SK-N-MC (cell line): ENCODE results near the gene TMEM106C.

ENCODE experiments used
- DNase-seq: peaks from one replicate; pipeline ENCODE4 v3.0.0-alpha.2; 2011; ENCODE audit warnings: low read depth, low spot score
- H3K27ac ChIP-seq: fragments of 200-600 bp; sonication (generic); 2 replicates; pipeline ENCODE4 v1.5.1; 2016; ENCODE audit warnings: mixed run types
- H3K36me3 ChIP-seq: fragments of 200-600 bp; sonication (generic); 2 replicates; pipeline ENCODE4 v1.6.1; 2017; ENCODE audit warnings: antibody characterized with exemption, low read length, mixed read lengths; ENCODE audit not compliant: insufficient read depth
- H3K4me3 ChIP-seq: fragments of 200-600 bp; sonication (generic); 2 replicates; pipeline ENCODE4 v1.5.1; 2016
- H3K9ac ChIP-seq: fragments of 200-600 bp; sonication (generic); 2 replicates; pipeline ENCODE4 v1.8.0; 2017; ENCODE audit warnings: mixed run types, mixed read lengths; ENCODE audit not compliant: insufficient read length
- H3K9me3 ChIP-seq: fragments of 200-600 bp; sonication (generic); 2 replicates; pipeline ENCODE4 v1.6.1; 2017; ENCODE audit warnings: low read depth, mild to moderate bottlenecking, antibody characterized with exemption, low read length, moderate library complexity, mixed read lengths
- EZH2 ChIP-seq: fragments of 200-600 bp; sonication (generic); IDR thresholded peaks from one replicate; pipeline ENCODE4 v1.6.1; 2017; ENCODE audit warnings: antibody characterized with exemption
- FOXP2 ChIP-seq: optimal IDR thresholded peaks from 2 replicates; pipeline ENCODE3; 2011; ENCODE audit warnings: mild to moderate bottlenecking, moderate library complexity; ENCODE audit not compliant: insufficient read depth; ENCODE audit errors: extremely low read length, control extremely low read depth
- POLR2AphosphoS5 ChIP-seq: IDR thresholded peaks from 2 replicates; pipeline ENCODE4 v1.6.1; 2012; ENCODE audit warnings: mild to moderate bottlenecking, low read depth, low read length, borderline replicate concordance

TMEM106C gene

DNA sequence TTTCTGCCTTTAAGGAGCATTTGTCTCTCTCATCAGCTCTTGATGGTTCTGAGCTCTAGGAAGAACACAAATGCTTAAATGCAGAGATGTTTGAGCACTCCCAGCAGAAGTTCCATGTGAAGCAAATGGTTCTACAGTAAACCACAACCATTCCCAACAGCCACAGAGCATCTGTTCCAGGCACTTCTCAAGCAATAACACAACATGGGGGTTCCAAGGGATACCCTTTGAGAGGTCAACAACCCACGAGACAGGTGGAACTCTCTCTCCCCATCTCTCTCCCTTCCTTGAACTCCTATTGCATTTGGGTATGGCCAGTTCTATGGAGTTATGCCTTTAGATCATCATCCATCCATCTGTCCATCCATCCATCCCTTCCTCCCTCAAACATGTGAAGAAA lies 46.1 kb downstream of the TMEM106C start:
- Histone ChIP-seq H3K9ac (no peak overlapping the region), H3K9me3 (no peaks in the 10 kb centered on the region), H3K36me3 (no peaks in the 10 kb centered on the region), H3K27ac (no peak overlapping the region), H3K4me3 (no peak overlapping the region)
- no peak for DNase-seq
- no peak for TF ChIP-seq FOXP2
- no peak for TF ChIP-seq EZH2
- no peak for TF ChIP-seq POLR2AphosphoS5

DNA sequence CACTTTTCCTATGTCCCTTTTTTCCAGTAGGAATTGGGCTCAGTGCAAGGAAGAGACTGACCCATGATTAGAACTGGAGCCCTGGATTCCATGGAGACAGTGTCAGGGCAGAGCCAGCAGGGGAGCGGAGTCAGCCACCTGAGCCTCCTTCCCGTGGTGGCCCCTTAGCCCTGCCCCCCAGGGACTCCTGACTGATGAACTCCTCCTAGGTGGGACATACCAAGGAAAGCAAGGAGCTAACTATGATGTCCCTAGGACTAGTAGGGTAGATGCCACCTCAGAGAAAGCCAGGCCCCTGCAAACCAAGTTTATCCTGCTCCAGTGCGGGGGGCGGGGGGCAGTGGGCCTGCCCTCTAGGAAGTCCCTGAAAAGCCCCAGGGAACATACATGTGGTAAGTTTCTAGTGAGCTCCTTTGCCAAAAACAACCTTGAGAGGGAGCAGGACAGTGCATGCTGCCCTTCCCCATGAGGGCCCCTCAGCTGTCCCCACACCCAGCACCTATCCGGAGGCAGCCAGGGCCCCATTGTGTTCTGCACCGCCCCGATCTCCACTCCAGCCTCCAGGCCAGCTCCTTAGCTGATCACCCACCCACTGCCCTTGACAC lies 47.1 kb downstream of the TMEM106C start:
- Histone ChIP-seq H3K9ac (no peak overlapping the region), H3K4me3 (no peak overlapping the region), H3K9me3 (no peaks in the 10 kb centered on the region), H3K36me3 (no peaks in the 10 kb centered on the region), H3K27ac (no peak overlapping the region)
- DNase-seq: no peak
- no peak for TF ChIP-seq POLR2AphosphoS5
- TF ChIP-seq EZH2: no peak
- TF ChIP-seq FOXP2: no peak

DNA sequence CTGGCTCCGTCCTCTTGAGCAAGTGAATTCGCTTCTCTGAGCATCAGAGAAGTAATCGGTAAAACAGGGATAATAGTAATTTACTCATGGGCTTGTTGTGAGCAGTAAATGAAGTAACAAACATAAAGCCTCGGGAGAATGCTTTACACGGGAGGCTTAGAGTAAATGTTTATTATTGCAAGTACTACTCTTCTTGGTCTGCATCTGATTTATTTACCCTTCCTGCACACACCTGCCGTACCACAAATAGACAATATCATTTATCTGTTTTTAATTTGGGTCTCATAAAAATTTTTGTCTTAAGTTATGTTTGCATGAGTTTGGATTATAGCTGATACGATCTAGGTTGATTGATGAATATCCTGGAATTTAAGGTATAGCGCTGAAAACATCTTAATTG lies 48.7 kb downstream of the TMEM106C start:
- no peak for DNase-seq

DNA sequence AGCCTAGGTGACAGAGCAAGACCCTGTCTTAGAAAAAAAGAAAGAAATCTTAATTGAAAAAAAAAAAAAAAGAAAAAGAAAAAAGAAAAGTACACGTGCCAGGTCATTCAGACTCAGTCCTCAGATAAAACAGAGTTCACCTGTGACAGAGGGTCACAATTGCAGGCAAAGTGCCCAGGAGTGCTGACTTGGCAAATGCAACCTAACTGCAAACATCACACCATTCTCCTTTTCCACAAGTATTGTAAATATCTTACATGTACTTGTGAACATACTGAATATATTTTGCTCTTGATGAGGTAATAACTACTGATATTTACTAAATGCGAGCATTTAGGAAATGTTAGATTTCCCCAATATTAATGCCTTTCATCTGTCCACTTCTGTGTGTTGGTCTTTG lies 49.9 kb downstream of the TMEM106C start:
- Histone ChIP-seq H3K36me3 (no peaks in the 10 kb centered on the region), H3K4me3 (no peak overlapping the region), H3K27ac (no peak overlapping the region), H3K9me3 (no peaks in the 10 kb centered on the region), H3K9ac (no peak overlapping the region)
- TF ChIP-seq FOXP2: no peak
- no peak for TF ChIP-seq EZH2
- no peak for TF ChIP-seq POLR2AphosphoS5
- DNase-seq: no peak

More for the DNA sequence above, 48.7 kb downstream of the TMEM106C start:
- Histone ChIP-seq H3K27ac (no peak overlapping the region), H3K9ac (no peak overlapping the region), H3K9me3 (no peaks in the 10 kb centered on the region), H3K36me3 (no peaks in the 10 kb centered on the region), H3K4me3 (no peak overlapping the region)
- no peak for TF ChIP-seq FOXP2
- no peak for TF ChIP-seq EZH2
- no peak for TF ChIP-seq POLR2AphosphoS5

DNA sequence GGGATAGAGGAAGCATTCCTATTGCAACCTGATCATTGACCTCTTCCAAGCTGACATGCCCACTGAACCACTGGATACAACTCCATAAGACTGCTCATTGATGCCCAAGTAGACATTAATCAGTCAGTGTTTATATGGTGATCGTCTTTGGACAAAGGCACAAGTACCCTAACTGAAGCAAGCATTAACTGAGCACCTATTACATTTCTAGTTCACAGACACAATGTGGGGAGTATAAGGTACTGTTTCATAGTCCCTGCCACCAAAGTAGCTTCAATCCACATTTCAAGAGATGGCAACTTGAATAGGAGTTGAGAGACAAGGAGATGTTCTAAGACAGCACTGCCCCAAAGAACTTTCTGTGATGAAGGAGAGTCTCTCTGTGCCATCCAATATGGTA lies 51.7 kb downstream of the TMEM106C start:
- no peaks in the 10 kb centered on the region for H3K9me3 ChIP-seq
- TF ChIP-seq FOXP2 (no peak), POLR2AphosphoS5 (no peak), EZH2 (no peak)
- H3K36me3 ChIP-seq: no peaks in the 10 kb centered on the region
- H3K4me3 ChIP-seq: no peak overlapping the region
- H3K27ac ChIP-seq: no peak overlapping the region
- no peak for DNase-seq
- no peak overlapping the region for H3K9ac ChIP-seq

DNA sequence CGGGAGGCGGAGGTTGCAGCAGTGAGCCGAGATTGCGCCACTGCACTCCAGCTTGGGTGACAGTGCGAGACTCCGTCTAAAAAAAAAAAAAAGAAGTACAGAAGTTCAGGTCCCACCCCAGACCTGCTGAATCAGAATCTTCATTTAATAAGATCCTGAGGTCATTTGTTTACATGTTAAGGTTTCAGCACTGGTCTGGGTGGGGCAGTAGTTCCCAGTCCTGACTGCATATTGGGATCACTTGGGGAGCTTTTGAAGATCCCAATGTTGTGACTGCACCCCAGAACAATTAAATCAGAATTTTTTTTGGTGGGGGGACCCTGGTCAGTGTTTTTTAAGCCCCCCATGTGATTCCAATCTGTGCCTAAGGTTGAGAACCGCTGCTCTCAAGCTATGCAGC lies 52.6 kb downstream of the TMEM106C start:
- TF ChIP-seq EZH2 (no peak), POLR2AphosphoS5 (no peak), FOXP2 (no peak)
- no peak overlapping the region for H3K9ac ChIP-seq
- H3K27ac ChIP-seq: no peak overlapping the region
- no peaks in the 10 kb centered on the region for H3K36me3 ChIP-seq
- no peak for DNase-seq
- no peaks in the 10 kb centered on the region for H3K9me3 ChIP-seq
- no peak overlapping the region for H3K4me3 ChIP-seq

DNA sequence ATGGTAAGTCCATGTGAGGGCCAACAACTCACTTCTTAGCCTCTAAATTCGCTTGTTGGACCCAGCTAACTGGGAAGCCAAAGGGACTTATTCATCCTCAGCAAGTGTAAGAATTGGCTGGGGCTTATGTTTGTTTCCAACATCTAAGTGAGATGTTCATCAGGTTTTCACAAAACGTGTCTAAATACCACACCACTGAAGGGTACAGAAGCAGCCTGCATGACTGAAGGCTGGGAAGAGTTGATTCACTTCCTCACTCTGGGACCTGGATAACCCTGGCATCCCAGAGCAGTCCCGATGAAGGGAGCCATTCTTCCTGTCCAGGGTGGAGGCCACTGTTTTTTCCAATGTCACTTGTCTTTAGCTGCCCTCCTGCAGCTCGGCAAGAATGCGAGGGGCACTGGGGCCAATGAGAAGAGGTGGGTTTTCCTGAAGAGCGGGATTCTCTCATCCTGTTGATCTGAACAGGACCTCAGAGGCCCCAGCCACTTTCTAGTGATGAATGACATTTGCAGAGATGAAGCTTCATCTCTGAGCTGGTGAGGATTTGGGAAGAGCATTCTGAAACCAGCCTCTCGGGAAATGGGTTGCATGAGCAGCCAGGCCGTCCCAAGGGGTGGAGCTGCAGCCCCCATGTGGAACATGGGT lies 53.1 kb downstream of the TMEM106C start:
- TF ChIP-seq POLR2AphosphoS5 (no peak), EZH2 (no peak), FOXP2 (no peak)
- H3K9me3 ChIP-seq: no peaks in the 10 kb centered on the region
- no peaks in the 10 kb centered on the region for H3K36me3 ChIP-seq
- no peak overlapping the region for H3K27ac ChIP-seq
- DNase-seq: no peak
- H3K4me3 ChIP-seq: no peak overlapping the region
- H3K9ac ChIP-seq: no peak overlapping the region

DNA sequence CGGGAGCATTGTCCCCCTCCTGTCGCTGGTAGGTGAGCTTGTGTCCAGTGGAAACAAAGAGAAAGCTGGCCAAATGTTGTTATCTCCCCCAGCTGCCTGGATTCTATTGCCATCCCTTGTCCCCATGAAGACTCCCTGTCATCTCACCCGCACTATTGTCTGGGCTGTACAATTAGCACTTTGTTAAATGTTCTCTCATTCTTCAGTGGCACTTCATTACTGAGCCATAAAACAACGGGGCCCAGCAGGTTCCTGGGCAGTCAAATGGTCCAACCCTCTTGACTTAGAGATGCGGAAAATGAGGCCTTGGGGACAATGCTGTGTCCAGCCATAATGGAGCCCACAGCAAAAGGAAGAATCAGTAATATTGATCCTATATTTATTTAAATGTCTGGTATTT lies 54.1 kb downstream of the TMEM106C start:
- no peak for DNase-seq
- TF ChIP-seq POLR2AphosphoS5 (no peak), EZH2 (no peak), FOXP2 (no peak)
- H3K9ac ChIP-seq: no peak overlapping the region
- H3K9me3 ChIP-seq: no peaks in the 10 kb centered on the region
- H3K27ac ChIP-seq: no peak overlapping the region
- no peak overlapping the region for H3K4me3 ChIP-seq
- H3K36me3 ChIP-seq: no peaks in the 10 kb centered on the region
